ENCODE data around the gene IZUMO1.

DNA sequence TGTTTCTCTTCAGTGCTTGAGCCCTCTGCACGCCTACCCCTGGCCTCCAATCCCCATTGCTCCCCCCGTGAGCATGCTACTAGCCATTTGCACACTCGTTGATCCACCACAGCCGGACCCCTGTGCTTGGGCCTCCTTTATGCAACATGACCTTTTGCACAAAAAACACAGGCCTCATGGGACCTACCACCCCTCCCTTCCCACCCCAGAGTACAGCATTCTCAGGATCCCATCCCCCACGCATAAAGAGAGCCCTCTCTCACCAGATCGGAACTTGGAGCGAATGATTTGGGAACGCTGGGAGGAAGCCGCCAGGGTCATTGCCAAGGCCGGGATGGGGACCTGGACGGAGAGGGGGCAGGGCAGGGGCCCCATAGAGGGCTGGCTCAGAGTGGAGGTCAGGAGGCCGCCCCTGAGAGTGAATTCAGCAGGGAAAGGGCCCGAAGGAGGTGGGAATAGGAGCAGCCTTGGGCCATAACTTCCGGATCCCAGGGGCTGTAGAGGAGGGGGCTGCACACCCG, 27.9 kb downstream of the IZUMO1 start:
- TF ChIP-seq EZH2 (IDR thresholded peaks at IDR 0.05; ENCODE audit: insufficient read depth, poor library complexity, severe bottlenecking) (no peak), EZH2phosphoT487 (IDR thresholded peaks at IDR 0.05; ENCODE audit: insufficient read depth, low read depth) (no peak)

Data from GM23248 (cell line).